ENCODE data around the gene LARP4. TPM values are rescaled to one million over a fixed set of nuclear protein-coding genes. Genes with fewer than 3 reads are reported as not detected.

Gene LARP4
- total and polyA plus RNA-seq, 8 donors: 5.8 to 89.6 (median 22.8) TPM

- intact Hi-C loops (cut with DNase I; ENCODE audit: low total_unique reads): no loop called here
- WGBS, 5 donors: 96 to 97% (median 97%) methylated on average over 5 of the region's 5 CpGs
- H3K27ac ChIP-seq: no peak overlapping the region
- H3K27me3 ChIP-seq: no peaks in the 10 kb centered on the region
- no peak overlapping the region for H3K4me3 ChIP-seq
- H3K4me1 ChIP-seq: no peaks in the 10 kb centered on the region
- H3K36me3 ChIP-seq: peaks cover 8 to 94% (median 91%) of the 10 kb centered on the region in 4 donors
- DNase-seq: no peak
- no peaks in the 10 kb centered on the region for H3K9me3 ChIP-seq
- TF ChIP-seq POLR2A (IDR thresholded peaks at IDR 0.05) (no peak), POLR2AphosphoS5 (IDR thresholded peaks at IDR 0.05) (no peak), EP300 (IDR thresholded peaks at IDR 0.05) (no peak), CTCF (IDR thresholded peaks at IDR 0.05) (no peak)
These were observed 52.1 kb downstream of the LARP4 start for GRCh38 chr12:50452795-50453194.

- H3K4me3 ChIP-seq: no peak overlapping the region
- no peak overlapping the region for H3K27ac ChIP-seq
- intact Hi-C loops (cut with DNase I; ENCODE audit: low total_unique reads): no loop called here
- no peak for DNase-seq
- no peaks in the 10 kb centered on the region for H3K4me1 ChIP-seq
- H3K36me3 ChIP-seq: peaks cover 8 to 86% (median 83%) of the 10 kb centered on the region in 4 donors
- no peaks in the 10 kb centered on the region for H3K27me3 ChIP-seq
- 89 to 99% (median 98%) methylated on average over 5 of the region's 5 CpGs for WGBS, 5 donors
- no peaks in the 10 kb centered on the region for H3K9me3 ChIP-seq
- no peak for TF ChIP-seq POLR2AphosphoS5 (IDR thresholded peaks at IDR 0.05)
- no peak for TF ChIP-seq POLR2A (IDR thresholded peaks at IDR 0.05)
- TF ChIP-seq CTCF (IDR thresholded peaks at IDR 0.05): no peak
- no peak for TF ChIP-seq EP300 (IDR thresholded peaks at IDR 0.05)
These were observed 53.2 kb downstream of the LARP4 start for GRCh38 chr12:50453872-50454271.

- no peak overlapping the region for H3K4me3 ChIP-seq
- H3K27ac ChIP-seq: no peak overlapping the region
- H3K27me3 ChIP-seq: no peaks in the 10 kb centered on the region
- DNase-seq: no peak
- H3K36me3 ChIP-seq: peaks cover 23 to 89% (median 88%) of the 10 kb centered on the region in 4 donors
- no peaks in the 10 kb centered on the region for H3K9me3 ChIP-seq
- TF ChIP-seq EP300 (IDR thresholded peaks at IDR 0.05): no peak
- TF ChIP-seq CTCF (IDR thresholded peaks at IDR 0.05): no peak
- TF ChIP-seq POLR2A (IDR thresholded peaks at IDR 0.05): no peak
- no peak for TF ChIP-seq POLR2AphosphoS5 (IDR thresholded peaks at IDR 0.05)
- intact Hi-C loops (cut with DNase I; ENCODE audit: low total_unique reads): no loop called here
- no peaks in the 10 kb centered on the region for H3K4me1 ChIP-seq
These were observed 57.9 kb downstream of the LARP4 start for GRCh38 chr12:50458606-50459005.

- Histone ChIP-seq H3K4me3 (no peak overlapping the region), H3K27ac (no peak overlapping the region), H3K36me3 (peaks cover 41 to 99% (median 99%) of the 10 kb centered on the region in 4 donors), H3K4me1 (no peaks in the 10 kb centered on the region), H3K9me3 (no peaks in the 10 kb centered on the region), H3K27me3 (no peaks in the 10 kb centered on the region)
- no peak for DNase-seq
- WGBS, 5 donors: 96 to 99% (median 96%) methylated on average over 3 of the region's 3 CpGs
- intact Hi-C loops (cut with DNase I; ENCODE audit: low total_unique reads): no loop called here
- no peak for TF ChIP-seq POLR2A (IDR thresholded peaks at IDR 0.05)
- no peak for TF ChIP-seq EP300 (IDR thresholded peaks at IDR 0.05)
- no peak for TF ChIP-seq POLR2AphosphoS5 (IDR thresholded peaks at IDR 0.05)
- no peak for TF ChIP-seq CTCF (IDR thresholded peaks at IDR 0.05)
These were observed 66.8 kb downstream of the LARP4 start for GRCh38 chr12:50467439-50467838.

All from stomach (tissue), 9 donors.